H1 (cell line): Measurements from ENCODE around the gene DOCK10. TPM values are rescaled to one million over a fixed set of nuclear protein-coding genes. Genes with fewer than 3 reads are reported as not detected.

ENCODE experiments used
- CTCF ChIA-PET: fragments of 300-600 bp; sonication (Branson Sonifier 250); formaldehyde crosslinking; loops from one replicate; lab custom pipeline; 2021; ENCODE audit not compliant: partially characterized antibody; lab: Charles Lee
- POLR2A ChIA-PET: fragments of 300-600 bp; sonication (Branson Sonifier 250); formaldehyde crosslinking; loops from one replicate; lab custom pipeline; 2021; ENCODE audit warnings: inconsistent platforms; ENCODE audit not compliant: partially characterized antibody; lab: Charles Lee
- DNase-seq, 2 experiments: peaks; one replicate each; pipeline versions ENCODE4 v3.0.0 to v3.0.0-alpha.2; 2010 to 2022; ENCODE audit warnings: low spot score in 2 of 2, low read depth in 1 of 2, mixed read lengths in 1 of 2
- FAIRE-seq: peaks from 2 replicates; lab custom pipeline; 2011; peaks lifted over from hg19 to GRCh38; lab: Jason Lieb, UNC
- H2AFZ ChIP-seq: 2 replicates; pipeline ENCODE4 v1.8.1; 2012; ENCODE audit warnings: low read length, inconsistent platforms
- H2AK5ac ChIP-seq: 2 replicates; pipeline ENCODE4 v1.6.1; 2013; ENCODE audit warnings: low read depth, low read length
- H2BK120ac ChIP-seq: replicated peaks from 2 replicates; pipeline ENCODE3; 2013; ENCODE audit warnings: low read depth, low read length, inconsistent platforms
- H2BK12ac ChIP-seq: 2 replicates; pipeline ENCODE4 v1.6.1; 2013; ENCODE audit warnings: low read depth, low read length
- H2BK15ac ChIP-seq: 2 replicates; pipeline ENCODE4 v1.6.1; 2013; ENCODE audit warnings: low read length
- H2BK20ac ChIP-seq: 2 replicates; pipeline ENCODE4 v1.6.1; 2013; ENCODE audit warnings: low read length
- H2BK5ac ChIP-seq: 2 replicates; pipeline ENCODE4 v1.6.1; 2013; ENCODE audit warnings: low read depth, low read length
- H3K14ac ChIP-seq: 2 replicates; pipeline ENCODE4 v1.6.1; 2013; ENCODE audit warnings: inconsistent platforms; ENCODE audit not compliant: insufficient read length
- H3K18ac ChIP-seq: 2 replicates; pipeline ENCODE4 v1.6.1; 2013; ENCODE audit warnings: low read length; ENCODE audit errors: extremely low read depth
- H3K23ac ChIP-seq: 2 replicates; pipeline ENCODE4 v1.6.1; 2013; ENCODE audit warnings: inconsistent platforms; ENCODE audit not compliant: insufficient read length
- H3K23me2 ChIP-seq: 2 replicates; pipeline ENCODE4 v1.6.1; 2013; ENCODE audit warnings: low read depth, low read length
- H3K27ac ChIP-seq: 2 replicates; pipeline ENCODE4 v1.6.1; 2011; ENCODE audit warnings: low read depth, low read length, inconsistent platforms
- H3K27me3 ChIP-seq, 4 experiments: replicated peaks in 1 of 4; 1 replicate in 1 of 4; 2 replicates in 3 of 4; pipeline versions ENCODE4 v1.6.1 to v1.8.1; 2011 to 2013; ENCODE audit warnings: low read length in 3 of 4, mild to moderate bottlenecking in 3 of 4, inconsistent platforms in 2 of 4, mixed read lengths in 2 of 4, moderate library complexity in 1 of 4; ENCODE audit not compliant: control insufficient read depth in 3 of 4, insufficient read depth in 3 of 4; ENCODE audit errors: extremely low read depth in 1 of 4
- H3K36me3 ChIP-seq, 4 experiments: 2 replicates each; pipeline versions ENCODE4 v1.6.1 to v1.8.1; 2011 to 2013; ENCODE audit warnings: mild to moderate bottlenecking in 4 of 4, low read length in 3 of 4, moderate library complexity in 2 of 4, control low read depth in 1 of 4, inconsistent platforms in 1 of 4; ENCODE audit not compliant: insufficient read depth in 4 of 4, control insufficient read depth in 2 of 4
- H3K4ac ChIP-seq: replicated peaks from 2 replicates; pipeline ENCODE3; 2013; ENCODE audit warnings: low read length, low read depth, mixed read lengths, inconsistent platforms; ENCODE audit not compliant: insufficient read length
- H3K4me1 ChIP-seq, 4 experiments: replicated peaks in 1 of 4; 1 replicate in 1 of 4; 2 replicates in 3 of 4; pipeline versions ENCODE4 v1.6.1 to v1.8.1; 2011 to 2013; ENCODE audit warnings: low read length in 3 of 4, inconsistent platforms in 2 of 4, mixed read lengths in 1 of 4; ENCODE audit not compliant: insufficient read depth in 4 of 4, control insufficient read depth in 3 of 4
- H3K4me2 ChIP-seq, 2 experiments: 2 replicates each; pipeline versions ENCODE4 v1.6.1 to v1.8.1; 2011 to 2013; ENCODE audit warnings: low read depth in 2 of 2, low read length in 2 of 2, control low read depth in 1 of 2, inconsistent platforms in 1 of 2, mild to moderate bottlenecking in 1 of 2; ENCODE audit not compliant: insufficient read depth in 1 of 2
- H3K4me3 ChIP-seq, 4 experiments: fragments of 200-600, 300-600 bp in 1 of 4; sonication (generic), shearing (Covaris generic), sonication (Bioruptor Twin) in 1 of 4; 2 replicates each; pipeline versions ENCODE4 v1.5.1 to v1.8.1; 2011 to 2016; ENCODE audit warnings: low read length in 4 of 4, low read depth in 3 of 4, control low read depth in 2 of 4, inconsistent platforms in 2 of 4, mild to moderate bottlenecking in 2 of 4, mixed read lengths in 1 of 4, moderate library complexity in 1 of 4; ENCODE audit not compliant: insufficient read depth in 2 of 4; ENCODE audit errors: extremely low read depth in 1 of 4
- H3K56ac ChIP-seq: replicated peaks from 2 replicates; pipeline ENCODE3; 2013; ENCODE audit warnings: low read depth, mild to moderate bottlenecking, mixed read lengths, low read length, inconsistent platforms; ENCODE audit not compliant: insufficient read length
- H3K79me1 ChIP-seq: 2 replicates; pipeline ENCODE4 v1.6.1; 2013; ENCODE audit warnings: low read depth, low read length, control low read depth
- H3K79me2 ChIP-seq, 2 experiments: 2 replicates each; pipeline versions ENCODE4 v1.6.1 to v1.8.1; 2012 to 2013; ENCODE audit warnings: low read length in 2 of 2, mild to moderate bottlenecking in 2 of 2, inconsistent platforms in 1 of 2; ENCODE audit not compliant: insufficient read depth in 2 of 2, control insufficient read depth in 1 of 2
- H3K9ac ChIP-seq, 4 experiments: replicated peaks in 1 of 4; 1 replicate in 1 of 4; 2 replicates in 3 of 4; pipeline versions ENCODE4 v1.6.1 to v1.8.1; 2011 to 2013; ENCODE audit warnings: low read depth in 3 of 4, low read length in 3 of 4, control low read depth in 2 of 4, mild to moderate bottlenecking in 2 of 4, moderate library complexity in 2 of 4, inconsistent platforms in 1 of 4; ENCODE audit errors: extremely low read depth in 1 of 4
- H3K9me3 ChIP-seq, 2 experiments: 2 replicates each; pipeline versions ENCODE4 v1.6.1 to v1.8.1; 2012 to 2013; ENCODE audit warnings: mild to moderate bottlenecking in 2 of 2, moderate library complexity in 2 of 2, control low read depth in 1 of 2, inconsistent platforms in 1 of 2, low read depth in 1 of 2, low read length in 1 of 2, mixed read lengths in 1 of 2; ENCODE audit not compliant: insufficient read depth in 2 of 2
- H4K20me1 ChIP-seq, 2 experiments: replicated peaks in 1 of 2; 2 replicates each; pipeline versions ENCODE3 to v1.8.1; 2011 to 2013; ENCODE audit warnings: inconsistent platforms in 2 of 2, low read length in 2 of 2, mild to moderate bottlenecking in 1 of 2; ENCODE audit not compliant: insufficient read depth in 2 of 2, control insufficient read depth in 1 of 2
- H4K5ac ChIP-seq: 2 replicates; pipeline ENCODE4 v1.6.1; 2013; ENCODE audit warnings: low read length, low read depth, mixed read lengths, inconsistent platforms; ENCODE audit not compliant: insufficient read length
- H4K8ac ChIP-seq: 2 replicates; pipeline ENCODE4 v1.8.0; 2013; ENCODE audit warnings: mild to moderate bottlenecking, moderate library complexity, low read length, inconsistent platforms; ENCODE audit not compliant: insufficient read depth; ENCODE audit errors: extremely low read depth
- H4K91ac ChIP-seq: replicated peaks from 2 replicates; pipeline ENCODE3; 2013; ENCODE audit warnings: low read length, mixed read lengths, inconsistent platforms; ENCODE audit not compliant: insufficient read length
- BACH1 ChIP-seq: IDR thresholded peaks from 2 replicates; pipeline ENCODE4 v1.6.1; 2012; ENCODE audit warnings: low read length, improper control_type of control experiment
- CBX5 ChIP-seq: fragments of 300-800, 300-1000 bp; sonication (generic); IDR thresholded peaks from 2 replicates; pipeline ENCODE4 v1.7.1; 2016; ENCODE audit warnings: antibody characterized with exemption, low read length, low read depth
- CHD2 ChIP-seq: IDR thresholded peaks from 2 replicates; pipeline ENCODE4 v1.6.1; 2012; ENCODE audit warnings: low read length, improper control_type of control experiment
- HDAC6 ChIP-seq: IDR thresholded peaks from one replicate; pipeline ENCODE4 v1.7.1; 2012; ENCODE audit warnings: low read depth, mild to moderate bottlenecking, inconsistent platforms, low read length, moderate library complexity
- KDM1A ChIP-seq: fragments of 200-600, 300-600 bp; sonication (generic); IDR thresholded peaks from 2 replicates; pipeline ENCODE4 v1.7.1; 2016; ENCODE audit warnings: mild to moderate bottlenecking, low read length, borderline replicate concordance
- NANOG ChIP-seq: IDR thresholded peaks from 2 replicates; pipeline ENCODE4 v1.6.1; 2011; ENCODE audit warnings: low read length, low read depth, mild to moderate bottlenecking, inconsistent platforms; ENCODE audit not compliant: insufficient read depth, poor library complexity, severe bottlenecking
- NRF1 ChIP-seq: IDR thresholded peaks from 2 replicates; pipeline ENCODE4 v1.6.1; 2011; ENCODE audit warnings: mild to moderate bottlenecking, low read depth, low read length, improper control_type of control experiment
- PHF8 ChIP-seq: fragments of 200-600 bp; sonication (generic); conservative IDR thresholded peaks from 2 replicates; pipeline ENCODE4 v1.7.1; 2012; ENCODE audit warnings: low read depth, mild to moderate bottlenecking, inconsistent platforms, low read length, moderate library complexity
- POLR2A ChIP-seq, 2 experiments: IDR thresholded peaks; 1 replicate in 1 of 2; 2 replicates in 1 of 2; pipeline ENCODE4 v1.6.1; 2011; ENCODE audit warnings: low read depth in 2 of 2, low read length in 2 of 2, mild to moderate bottlenecking in 2 of 2; ENCODE audit errors: control extremely low read depth in 1 of 2
- RXRA ChIP-seq: IDR thresholded peaks from 2 replicates; pipeline ENCODE4 v1.6.1; 2011; ENCODE audit warnings: low read depth, mild to moderate bottlenecking, low read length, moderate library complexity; ENCODE audit not compliant: insufficient read depth
- SIN3A ChIP-seq, 2 experiments: IDR thresholded peaks in 1 of 2; conservative IDR thresholded peaks in 1 of 2; 2 replicates each; pipeline ENCODE4 v1.6.1; 2011 to 2012; ENCODE audit warnings: low read length in 2 of 2, improper control_type of control experiment in 1 of 2, low read depth in 1 of 2, mild to moderate bottlenecking in 1 of 2
- ZNF274 ChIP-seq: IDR thresholded peaks from 2 replicates; pipeline ENCODE4 v1.7.0; 2012; ENCODE audit warnings: low read length, borderline replicate concordance; ENCODE audit errors: extremely low read depth
- polyA plus RNA-seq, 7 experiments: library from polyadenylated mRNA; depleted of rRNA in 3 of 7; stranded (reverse) in 5 of 7; unstranded in 2 of 7; fragments of >200 nt in 5 of 7; fragments of 200-250 nt in 2 of 7; gene quantifications; 1 replicate in 5 of 7; 2 replicates in 1 of 7; 4 replicates in 1 of 7; pipeline versions ENCODE4 v1.2.1 to v1.2.3, GENCODE V29; 2011 to 2013; ENCODE audit warnings: missing spikeins in 2 of 7, mixed read lengths in 2 of 7
- total RNA-seq: library from RNA; stranded (reverse); fragmentation: NEBNext Ultra II Directional; extraction: Animal tissue kit (Norgen Biotek cat#: 25700); gene quantifications from 2 replicates; pipeline ENCODE4 v1.2.1, GENCODE V29; 2021

DOCK10 gene
- total and polyA plus RNA-seq, 2 of the 8 experiments (the other 6 are each of a cell fraction or from before 2014, with no cell fraction given): 0.33 to 1.6 TPM

DNA sequence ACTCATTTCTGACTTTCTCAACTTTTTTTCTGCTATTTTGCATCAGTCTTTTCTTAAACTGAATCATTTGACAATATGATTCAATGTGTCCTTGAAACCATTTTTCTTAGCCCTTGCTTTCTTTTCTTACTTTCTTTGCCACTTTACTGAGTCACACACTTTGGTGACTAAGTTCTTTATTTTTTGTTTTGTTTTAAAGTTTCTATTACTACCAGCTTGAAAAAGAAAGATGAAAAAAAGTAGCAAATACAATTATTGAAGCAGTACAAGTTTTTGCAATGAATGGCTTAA, 116.5 kb downstream of the DOCK10 start:
- no peak overlapping the region for H3K4me3 ChIP-seq
- H3K27ac ChIP-seq: no peak overlapping the region
- H3K4ac ChIP-seq: no peak overlapping the region
- H4K5ac ChIP-seq: no peak overlapping the region
- H3K18ac ChIP-seq: no peak overlapping the region
- no peaks in the 10 kb centered on the region for H3K9me3 ChIP-seq
- ChIA-PET CTCF (no interaction called here), POLR2A (no interaction called here)
- H3K14ac ChIP-seq: no peak overlapping the region
- no peak overlapping the region for H4K91ac ChIP-seq
- FAIRE-seq: no peak
- no peaks in the 10 kb centered on the region for H3K79me2 ChIP-seq
- no peak overlapping the region for H2AFZ ChIP-seq
- DNase-seq: no peak
- H3K56ac ChIP-seq: no peak overlapping the region
- no peaks in the 10 kb centered on the region for H3K4me1 ChIP-seq
- H2BK120ac ChIP-seq: no peak overlapping the region
- H2BK15ac ChIP-seq: no peak overlapping the region
- H4K8ac ChIP-seq: no peak overlapping the region
- no peak overlapping the region for H2BK5ac ChIP-seq
- no peaks in the 10 kb centered on the region for H3K79me1 ChIP-seq
- H4K20me1 ChIP-seq: no peaks in the 10 kb centered on the region
- no peak overlapping the region for H2AK5ac ChIP-seq
- H3K27me3 ChIP-seq: no peaks in the 10 kb centered on the region
- no peak overlapping the region for H3K23ac ChIP-seq
- H2BK12ac ChIP-seq: no peak overlapping the region
- H3K4me2 ChIP-seq: no peak overlapping the region
- no peaks in the 10 kb centered on the region for H3K23me2 ChIP-seq
- no peak overlapping the region for H2BK20ac ChIP-seq
- no peaks in the 10 kb centered on the region for H3K36me3 ChIP-seq
- no peak overlapping the region for H3K9ac ChIP-seq
- no peak for TF ChIP-seq POLR2A (IDR thresholded peaks at IDR 0.05; ENCODE audit: control extremely low read depth in 1 of 2, low read depth in 2 of 2, low read length in 2 of 2)
- no peak for TF ChIP-seq CHD2
- no peak for TF ChIP-seq RXRA
- TF ChIP-seq ZNF274: no peak
- no peak for TF ChIP-seq NRF1
- TF ChIP-seq CBX5: no peak
- no peak for TF ChIP-seq PHF8
- no peak for TF ChIP-seq BACH1
- TF ChIP-seq KDM1A: no peak
- TF ChIP-seq HDAC6: no peak
- TF ChIP-seq NANOG: no peak
- TF ChIP-seq SIN3A (conservative IDR thresholded peaks at IDR 0.05 in 1 of 2, IDR thresholded peaks at IDR 0.05 in 1 of 2; ENCODE audit: low read depth in 1 of 2, low read length in 2 of 2): no peak
